ENCODE measurements around the gene ABI1.
"Not testable (repeated sequence)": the region's sequence is repeated elsewhere in the genome, so short reads cannot be mapped to it uniquely, and the experiment has no call there.

The ABI1 gene

GRCh38 chr10:26792758-26793495, 67.8 kb downstream of the ABI1 start:
- H3K4me1 ChIP-seq (ENCODE audit: control insufficient read depth, insufficient read depth, low read length) = no peaks in the 10 kb centered on the region
- no peaks in the 10 kb centered on the region for H3K36me3 ChIP-seq (ENCODE audit: control insufficient read depth, insufficient read depth, low read length)
- H3K27me3 ChIP-seq (ENCODE audit: control insufficient read depth, insufficient read depth, low read length, poor library complexity, severe bottlenecking) = no peaks in the 10 kb centered on the region
- WGBS, 2 experiments = 82 to 90% methylated on average over 2 of the region's 2 CpGs
- no peak overlapping the region for H3K4me3 ChIP-seq (ENCODE audit: insufficient read depth, low read depth, low read length)
- H3K9me3 ChIP-seq (ENCODE audit: control insufficient read depth, low read length) = peaks cover 3% of the 10 kb centered on the region
- no peak overlapping the region for H3K27ac ChIP-seq (ENCODE audit: insufficient read depth, low read depth, low read length, poor library complexity, severe bottlenecking)

- Histone ChIP-seq H3K4me1 (ENCODE audit: control insufficient read depth, insufficient read depth, low read length) (no peaks in the 10 kb centered on the region), H3K4me3 (ENCODE audit: insufficient read depth, low read depth, low read length) (no peak overlapping the region), H3K9me3 (ENCODE audit: control insufficient read depth, low read length) (no peaks in the 10 kb centered on the region), H3K36me3 (ENCODE audit: control insufficient read depth, insufficient read depth, low read length) (no peaks in the 10 kb centered on the region), H3K27ac (ENCODE audit: insufficient read depth, low read depth, low read length, poor library complexity, severe bottlenecking) (no peak overlapping the region), H3K27me3 (ENCODE audit: control insufficient read depth, insufficient read depth, low read length, poor library complexity, severe bottlenecking) (no peaks in the 10 kb centered on the region)
- WGBS, 2 experiments = 82 to 88% methylated on average over 3 to 4 of the region's 4 CpGs
These were observed 70.3 kb downstream of the ABI1 start for GRCh38 chr10:26790221-26790995.

GRCh38 chr10:26789779-26790178, 71.0 kb downstream of the ABI1 start:
- H3K36me3 ChIP-seq (ENCODE audit: control insufficient read depth, insufficient read depth, low read length); H3K4me3 ChIP-seq (ENCODE audit: insufficient read depth, low read depth, low read length); H3K27me3 ChIP-seq (ENCODE audit: control insufficient read depth, insufficient read depth, low read length, poor library complexity, severe bottlenecking); H3K27ac ChIP-seq (ENCODE audit: insufficient read depth, low read depth, low read length, poor library complexity, severe bottlenecking); H3K9me3 ChIP-seq (ENCODE audit: control insufficient read depth, low read length); H3K4me1 ChIP-seq (ENCODE audit: control insufficient read depth, insufficient read depth, low read length): not testable (repeated sequence)
- WGBS, 2 experiments = 88 to 89% methylated on average over 1 of the region's 2 CpGs

- Histone ChIP-seq H3K9me3 (ENCODE audit: control insufficient read depth, low read length) (no peaks in the 10 kb centered on the region), H3K27ac (ENCODE audit: insufficient read depth, low read depth, low read length, poor library complexity, severe bottlenecking) (no peak overlapping the region), H3K27me3 (ENCODE audit: control insufficient read depth, insufficient read depth, low read length, poor library complexity, severe bottlenecking) (no peaks in the 10 kb centered on the region), H3K36me3 (ENCODE audit: control insufficient read depth, insufficient read depth, low read length) (no peaks in the 10 kb centered on the region), H3K4me1 (ENCODE audit: control insufficient read depth, insufficient read depth, low read length) (no peaks in the 10 kb centered on the region), H3K4me3 (ENCODE audit: insufficient read depth, low read depth, low read length) (no peak overlapping the region)
- 89 to 90% methylated on average over 3 of the region's 3 CpGs for WGBS, 2 experiments
These were observed 73.4 kb downstream of the ABI1 start for GRCh38 chr10:26787362-26787761.

- H3K4me1 ChIP-seq (ENCODE audit: control insufficient read depth, insufficient read depth, low read length) = no peaks in the 10 kb centered on the region
- H3K36me3 ChIP-seq (ENCODE audit: control insufficient read depth, insufficient read depth, low read length) = no peaks in the 10 kb centered on the region
- no peaks in the 10 kb centered on the region for H3K9me3 ChIP-seq (ENCODE audit: control insufficient read depth, low read length)
- WGBS, 2 experiments = 88 to 93% methylated on average over 2 of the region's 2 CpGs
- H3K4me3 ChIP-seq (ENCODE audit: insufficient read depth, low read depth, low read length) = no peak overlapping the region
- H3K27me3 ChIP-seq (ENCODE audit: control insufficient read depth, insufficient read depth, low read length, poor library complexity, severe bottlenecking) = no peaks in the 10 kb centered on the region
- H3K27ac ChIP-seq (ENCODE audit: insufficient read depth, low read depth, low read length, poor library complexity, severe bottlenecking) = no peak overlapping the region
These were observed 79.0 kb downstream of the ABI1 start for GRCh38 chr10:26781797-26782196.

- H3K36me3 ChIP-seq (ENCODE audit: control insufficient read depth, insufficient read depth, low read length) = no peaks in the 10 kb centered on the region
- no peaks in the 10 kb centered on the region for H3K27me3 ChIP-seq (ENCODE audit: control insufficient read depth, insufficient read depth, low read length, poor library complexity, severe bottlenecking)
- no peak overlapping the region for H3K4me3 ChIP-seq (ENCODE audit: insufficient read depth, low read depth, low read length)
- WGBS, 2 experiments = 75 to 86% methylated on average over 4 of the region's 4 CpGs
- H3K27ac ChIP-seq (ENCODE audit: insufficient read depth, low read depth, low read length, poor library complexity, severe bottlenecking) = no peak overlapping the region
- no peaks in the 10 kb centered on the region for H3K4me1 ChIP-seq (ENCODE audit: control insufficient read depth, insufficient read depth, low read length)
- H3K9me3 ChIP-seq (ENCODE audit: control insufficient read depth, low read length) = no peaks in the 10 kb centered on the region
These were observed 79.8 kb downstream of the ABI1 start for GRCh38 chr10:26780793-26781601.

- Histone ChIP-seq H3K27me3 (ENCODE audit: control insufficient read depth, insufficient read depth, low read length, poor library complexity, severe bottlenecking) (no peaks in the 10 kb centered on the region), H3K27ac (ENCODE audit: insufficient read depth, low read depth, low read length, poor library complexity, severe bottlenecking) (no peak overlapping the region), H3K36me3 (ENCODE audit: control insufficient read depth, insufficient read depth, low read length) (no peaks in the 10 kb centered on the region), H3K9me3 (ENCODE audit: control insufficient read depth, low read length) (no peaks in the 10 kb centered on the region), H3K4me3 (ENCODE audit: insufficient read depth, low read depth, low read length) (no peak overlapping the region), H3K4me1 (ENCODE audit: control insufficient read depth, insufficient read depth, low read length) (no peaks in the 10 kb centered on the region)
- WGBS, 2 experiments = 92 to 93% methylated on average over 8 of the region's 8 CpGs
These were observed 80.5 kb downstream of the ABI1 start for GRCh38 chr10:26780106-26780792.

GRCh38 chr10:26779176-26779860, 81.4 kb downstream of the ABI1 start:
- Histone ChIP-seq H3K4me1 (ENCODE audit: control insufficient read depth, insufficient read depth, low read length) (no peaks in the 10 kb centered on the region), H3K27me3 (ENCODE audit: control insufficient read depth, insufficient read depth, low read length, poor library complexity, severe bottlenecking) (no peaks in the 10 kb centered on the region), H3K9me3 (ENCODE audit: control insufficient read depth, low read length) (no peaks in the 10 kb centered on the region), H3K27ac (ENCODE audit: insufficient read depth, low read depth, low read length, poor library complexity, severe bottlenecking) (no peak overlapping the region), H3K36me3 (ENCODE audit: control insufficient read depth, insufficient read depth, low read length) (no peaks in the 10 kb centered on the region), H3K4me3 (ENCODE audit: insufficient read depth, low read depth, low read length) (no peak overlapping the region)
- WGBS, 2 experiments = 94 to 98% methylated on average over 4 of the region's 4 CpGs

- Histone ChIP-seq H3K4me3 (ENCODE audit: insufficient read depth, low read depth, low read length) (no peak overlapping the region), H3K4me1 (ENCODE audit: control insufficient read depth, insufficient read depth, low read length) (no peaks in the 10 kb centered on the region), H3K27me3 (ENCODE audit: control insufficient read depth, insufficient read depth, low read length, poor library complexity, severe bottlenecking) (no peaks in the 10 kb centered on the region), H3K27ac (ENCODE audit: insufficient read depth, low read depth, low read length, poor library complexity, severe bottlenecking) (no peak overlapping the region), H3K36me3 (ENCODE audit: control insufficient read depth, insufficient read depth, low read length) (no peaks in the 10 kb centered on the region), H3K9me3 (ENCODE audit: control insufficient read depth, low read length) (no peaks in the 10 kb centered on the region)
- WGBS, 2 experiments = 93 to 94% methylated on average over 2 of the region's 2 CpGs
These were observed 83.1 kb downstream of the ABI1 start for GRCh38 chr10:26777686-26778085.
